A673 (cell line): ENCODE data around the gene ELOVL5. TPM values are rescaled to one million over a fixed set of nuclear protein-coding genes. Genes with fewer than 3 reads are reported as not detected.

Experiments used
- BruUV-seq: library from RNA; stranded (reverse); fragments of 400-500 nt; replicated peaks from 2 replicates; lab custom pipeline; 2021; lab: Mats Ljungman, UMichigan
- CTCF ChIA-PET: fragments of 300-600 bp; sonication (Branson Sonifier 250); formaldehyde crosslinking; loops from one replicate; lab custom pipeline; 2022; ENCODE audit warnings: antibody characterized with exemption; lab: Charles Lee
- POLR2A ChIA-PET: fragments of 300-600 bp; sonication (Branson Sonifier 250); formaldehyde crosslinking; loops from one replicate; lab custom pipeline; 2022; ENCODE audit warnings: antibody characterized with exemption; ENCODE audit not compliant: low non-redundant PET; lab: Charles Lee
- DNase-seq: peaks from one replicate; pipeline ENCODE4 v3.0.0-alpha.2; 2015; ENCODE audit warnings: low spot score
- H3K27ac ChIP-seq: fragments of 200-600 bp; sonication (generic); 2 replicates; pipeline ENCODE4 v1.5.1; 2016; ENCODE audit warnings: mixed run types, low read depth, mild to moderate bottlenecking, mixed read lengths, antibody characterized with exemption, low read length; ENCODE audit not compliant: poor library complexity, severe bottlenecking
- H3K27me3 ChIP-seq: fragments of 200-600 bp; sonication (generic); replicated peaks from 2 replicates; pipeline ENCODE4 v1.6.1; 2017; ENCODE audit warnings: mixed run types, low read depth, mild to moderate bottlenecking, mixed read lengths, antibody characterized with exemption, low read length; ENCODE audit not compliant: insufficient read depth, poor library complexity
- H3K36me3 ChIP-seq: fragments of 200-600 bp; sonication (generic); 2 replicates; pipeline ENCODE4 v1.6.1; 2016; ENCODE audit warnings: mixed run types, mild to moderate bottlenecking, mixed read lengths, antibody characterized with exemption, low read length; ENCODE audit not compliant: insufficient read depth, poor library complexity, severe bottlenecking
- H3K4me1 ChIP-seq: fragments of 200-600 bp; sonication (generic); 2 replicates; pipeline ENCODE4 v1.6.1; 2017; ENCODE audit warnings: mixed run types, mild to moderate bottlenecking, mixed read lengths, antibody characterized with exemption, low read length; ENCODE audit not compliant: insufficient read depth, poor library complexity, severe bottlenecking
- H3K4me3 ChIP-seq: fragments of 200-600 bp; sonication (generic); 2 replicates; pipeline ENCODE4 v1.5.1; 2016; ENCODE audit warnings: low read depth, mixed run types, mild to moderate bottlenecking, mixed read lengths, low read length; ENCODE audit not compliant: poor library complexity, severe bottlenecking
- H3K9me3 ChIP-seq: fragments of 200-600 bp; sonication (generic); 2 replicates; pipeline ENCODE4 v1.6.1; 2016; ENCODE audit warnings: mixed run types, low read depth, mild to moderate bottlenecking, mixed read lengths, antibody characterized with exemption, low read length; ENCODE audit not compliant: poor library complexity, severe bottlenecking
- CTCF ChIP-seq: fragments of 300-800, 200-600 bp; sonication (generic); conservative IDR thresholded peaks from 2 replicates; pipeline ENCODE4 v1.5.1; 2017; ENCODE audit warnings: low read depth, mild to moderate bottlenecking, antibody characterized with exemption, low read length, moderate library complexity, mixed read lengths
- EZH2 ChIP-seq: fragments of 200-600 bp; sonication (generic); IDR thresholded peaks from 2 replicates; pipeline ENCODE4 v1.6.1; 2017; ENCODE audit warnings: borderline replicate concordance, low read depth, mild to moderate bottlenecking, mixed read lengths, antibody characterized with exemption, low read length; ENCODE audit not compliant: poor library complexity, severe bottlenecking
- intact Hi-C: fragments of 100-400 bp; cut with micrococcal nuclease; formaldehyde crosslinking; loops from one replicate; pipeline ENCODE4 v1.10.0; 2022; ENCODE audit not compliant: unreplicated experiment
- total RNA-seq: library from RNA; stranded (reverse); gene quantifications from 2 replicates; pipeline ENCODE4 v1.2.3, GENCODE V29; 2021

Gene ELOVL5
- total RNA-seq, 1 experiment from 2014 or later: 98.5 TPM

DNA sequence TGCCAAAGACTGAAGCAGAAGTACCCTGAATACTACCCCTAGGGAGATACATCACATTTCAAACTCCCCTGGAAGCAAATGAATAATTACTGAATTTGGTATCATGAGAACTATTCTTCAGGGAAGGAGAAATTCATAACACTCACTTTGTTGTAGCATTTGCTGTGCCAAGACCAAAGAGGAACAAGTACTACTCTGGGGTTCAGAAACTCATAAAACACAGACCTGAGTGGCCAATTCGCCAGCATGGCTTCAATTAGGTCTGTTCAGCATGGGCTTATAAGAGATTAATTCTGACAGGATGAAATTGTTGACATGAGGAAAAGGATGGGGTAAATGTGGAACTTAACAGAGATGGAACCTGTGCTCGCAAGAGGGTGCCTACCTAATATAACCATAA is 6.5 kb downstream of the ELOVL5 start:
- ChIA-PET POLR2A (no interaction called here), CTCF (no interaction called here)
- Histone ChIP-seq H3K36me3 (peaks cover 4% of the 10 kb centered on the region), H3K27me3 (no peaks in the 10 kb centered on the region), H3K4me1 (peaks cover 30% of the 10 kb centered on the region), H3K4me3 (no peak overlapping the region), H3K27ac (no peak overlapping the region), H3K9me3 (no peaks in the 10 kb centered on the region)
- intact Hi-C loops: no loop called here
- no peak for TF ChIP-seq EZH2
- TF ChIP-seq CTCF: no peak
- DNase-seq: no peak
- no TSS peak for BruUV-seq

- TF ChIP-seq EZH2 (no peak), CTCF (no peak)
- Histone ChIP-seq H3K4me3 (no peak overlapping the region), H3K9me3 (no peaks in the 10 kb centered on the region), H3K27ac (no peak overlapping the region), H3K36me3 (peaks cover under 1% of the 10 kb centered on the region), H3K4me1 (peaks cover 23% of the 10 kb centered on the region), H3K27me3 (no peaks in the 10 kb centered on the region)
- no peak for DNase-seq
- no TSS peak for BruUV-seq
- POLR2A ChIA-PET: no interaction called here
- intact Hi-C loops: no loop called here
- CTCF ChIA-PET: no interaction called here
These were observed 8.2 kb downstream of the ELOVL5 start for GRCh38 chr6:53340536-53340935.

- Histone ChIP-seq H3K4me3 (no peak overlapping the region), H3K27ac (no peak overlapping the region), H3K9me3 (no peaks in the 10 kb centered on the region), H3K36me3 (no peaks in the 10 kb centered on the region), H3K27me3 (no peaks in the 10 kb centered on the region), H3K4me1 (peaks cover 16% of the 10 kb centered on the region)
- ChIA-PET POLR2A (no interaction called here), CTCF (no interaction called here)
- TF ChIP-seq EZH2 (no peak), CTCF (no peak)
- intact Hi-C loops: no loop called here
- no TSS peak for BruUV-seq
- DNase-seq: no peak
These were observed 9.3 kb downstream of the ELOVL5 start for GRCh38 chr6:53339424-53339823.
